HepG2 (cell line): ENCODE measurements around the gene TMEM63C.

Source experiments
- CHD4 ChIP-seq: fragments of 200-600 bp; sonication (generic); IDR thresholded peaks from 2 replicates; pipeline ENCODE4 v1.7.0; 2017; ENCODE audit warnings: mild to moderate bottlenecking, low read length, borderline replicate concordance
- ZNF484 ChIP-seq: sonication (generic); formaldehyde crosslinking; IDR thresholded peaks from 2 replicates; pipeline ENCODE4 v1.5.1; 2020; ENCODE audit warnings: mild to moderate bottlenecking, low read depth, missing genetic modification reagents, borderline replicate concordance

DNA sequence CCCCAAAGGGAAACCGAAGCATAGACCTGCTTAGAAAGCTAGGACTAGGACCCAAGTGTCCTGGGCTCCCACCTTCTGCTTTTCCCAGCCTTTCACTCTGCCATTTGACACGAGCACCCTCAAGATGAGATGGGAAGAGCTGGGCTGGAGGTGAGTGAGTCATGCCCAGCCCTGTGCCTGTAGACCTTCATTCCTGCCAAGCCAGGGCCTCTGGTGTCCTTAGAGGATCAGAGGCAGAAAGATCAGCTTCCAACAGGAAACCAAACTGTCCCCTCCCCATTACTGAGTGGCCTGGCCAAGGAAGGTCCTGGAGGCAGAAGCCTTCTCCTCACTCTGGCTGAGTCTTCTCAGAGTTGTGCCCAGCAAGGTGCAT is 3.5 kb downstream of the TMEM63C start:
- TF ChIP-seq ZNF484 (CRISPR knock-in tag) (no peak), CHD4 (no peak)
